PC-9 (cell line): ENCODE data around the gene KPNA4. TPM values are rescaled to one million over a fixed set of nuclear protein-coding genes. Genes with fewer than 3 reads are reported as not detected.

ENCODE experiments used
- BruUV-seq: library from RNA; stranded (reverse); fragments of 400-500 nt; replicated peaks from 2 replicates; lab custom pipeline; 2021; lab: Mats Ljungman, UMichigan
- CTCF ChIA-PET: fragments of 300-600 bp; sonication (Branson Sonifier 250); formaldehyde crosslinking; loops from one replicate; lab custom pipeline; 2022; ENCODE audit warnings: antibody characterized with exemption; lab: Charles Lee
- POLR2A ChIA-PET: fragments of 300-600 bp; sonication (Branson Sonifier 250); formaldehyde crosslinking; loops from one replicate; lab custom pipeline; 2022; ENCODE audit warnings: antibody characterized with exemption; ENCODE audit not compliant: unreplicated experiment; lab: Charles Lee
- DNase-seq, 2 experiments: peaks; one replicate each; pipeline versions ENCODE4 v3.0.0 to v3.0.0-alpha.2; 2015 to 2022; ENCODE audit warnings: mixed read lengths in 1 of 2
- H2AFZ ChIP-seq: fragments of 200-600 bp; sonication (generic); 2 replicates; pipeline ENCODE4 v1.8.1; 2017; ENCODE audit warnings: antibody characterized with exemption
- H3F3A ChIP-seq: fragments of 200-600 bp; sonication (generic); 2 replicates; pipeline ENCODE4 v1.8.1; 2017; ENCODE audit warnings: antibody characterized with exemption, mild to moderate bottlenecking, low read depth; ENCODE audit not compliant: insufficient read depth
- H3K27ac ChIP-seq: fragments of 200-600 bp; sonication (generic); 2 replicates; pipeline ENCODE4 v1.6.1; 2016; ENCODE audit warnings: mixed run types
- H3K27me3 ChIP-seq: fragments of 200-600 bp; sonication (generic); 2 replicates; pipeline ENCODE4 v1.6.1; 2016; ENCODE audit warnings: low read depth, mixed run types; ENCODE audit not compliant: insufficient read depth
- H3K36me3 ChIP-seq: fragments of 200-600 bp; sonication (generic); 2 replicates; pipeline ENCODE4 v1.6.1; 2016; ENCODE audit warnings: low read depth, mixed run types
- H3K4me1 ChIP-seq: fragments of 200-600 bp; sonication (generic); replicated peaks from 2 replicates; pipeline ENCODE4 v1.6.1; 2016; ENCODE audit warnings: mixed run types; ENCODE audit not compliant: insufficient read depth
- H3K4me2 ChIP-seq: fragments of 200-600 bp; sonication (generic); 2 replicates; pipeline ENCODE4 v1.6.1; 2017; ENCODE audit warnings: mixed run types
- H3K4me3 ChIP-seq: fragments of 200-600 bp; sonication (generic); 2 replicates; pipeline ENCODE4 v1.6.1; 2016; ENCODE audit warnings: mixed run types
- H3K79me2 ChIP-seq: fragments of 200-600 bp; sonication (generic); 2 replicates; pipeline ENCODE4 v1.6.1; 2017; ENCODE audit warnings: low read depth, mixed run types
- H3K9me2 ChIP-seq: fragments of 200-600 bp; sonication (generic); 2 replicates; pipeline ENCODE4 v1.8.1; 2017; ENCODE audit warnings: mild to moderate bottlenecking; ENCODE audit not compliant: insufficient read depth
- H3K9me3 ChIP-seq: fragments of 200-600 bp; sonication (generic); 2 replicates; pipeline ENCODE4 v1.8.1; 2016; ENCODE audit warnings: low read depth; ENCODE audit not compliant: insufficient read depth
- H4K20me1 ChIP-seq: fragments of 200-600 bp; sonication (generic); 2 replicates; pipeline ENCODE4 v1.8.1; 2017; ENCODE audit not compliant: insufficient read depth
- CTCF ChIP-seq: fragments of 200-600 bp; sonication (generic); conservative IDR thresholded peaks from 2 replicates; pipeline ENCODE4 v1.6.1; 2017; ENCODE audit warnings: mixed run types, antibody characterized with exemption, mild to moderate bottlenecking, moderate library complexity
- EZH2 ChIP-seq: fragments of 200-600 bp; sonication (generic); IDR thresholded peaks from 2 replicates; pipeline ENCODE4 v1.8.0; 2017; ENCODE audit warnings: antibody characterized with exemption, low read depth
- intact Hi-C: fragments of 100-400 bp; cut with micrococcal nuclease; formaldehyde crosslinking; loops from one replicate; pipeline ENCODE4 v1.10.0; 2022; ENCODE audit not compliant: unreplicated experiment
- total RNA-seq: library from RNA; stranded (reverse); gene quantifications from 2 replicates; pipeline ENCODE4 v1.2.3, GENCODE V29; 2021

The KPNA4 gene
- total RNA-seq, 1 experiment from 2014 or later, result 61.0 TPM

GRCh38 chr3:160587105-160587504, 21.7 kb upstream of the KPNA4 start:
- Histone ChIP-seq H4K20me1 (no peaks in the 10 kb centered on the region), H3K27ac (no peak overlapping the region), H3K9me2 (no peaks in the 10 kb centered on the region), H3K4me1 (no peaks in the 10 kb centered on the region), H3K79me2 (no peaks in the 10 kb centered on the region), H3K4me2 (no peak overlapping the region), H3K4me3 (no peak overlapping the region), H3K36me3 (no peaks in the 10 kb centered on the region), H2AFZ (no peak overlapping the region), H3K9me3 (no peaks in the 10 kb centered on the region), H3K27me3 (no peaks in the 10 kb centered on the region), H3F3A (0 out of 2 replicates have a peak, but pooled peaks cover 5% of the 10 kb centered on the region)
- ChIA-PET CTCF (no interaction called here), POLR2A (no interaction called here)
- BruUV-seq, result no TSS peak
- no peak for DNase-seq
- intact Hi-C loops, result no loop called here
- TF ChIP-seq EZH2 (no peak), CTCF (no peak)

GRCh38 chr3:160586679-160587078, 21.3 kb upstream of the KPNA4 start:
- TF ChIP-seq CTCF, result no peak
- no peak for TF ChIP-seq EZH2
- DNase-seq, result no peak
- CTCF ChIA-PET, result no interaction called here
- H3K4me3 ChIP-seq, result no peak overlapping the region
- 0 out of 2 replicates have a peak, but pooled peaks cover 5% of the 10 kb centered on the region for H3F3A ChIP-seq
- POLR2A ChIA-PET, result no interaction called here
- H3K36me3 ChIP-seq, result no peaks in the 10 kb centered on the region
- intact Hi-C loops, result no loop called here
- no peak overlapping the region for H3K27ac ChIP-seq
- H3K79me2 ChIP-seq, result no peaks in the 10 kb centered on the region
- no peaks in the 10 kb centered on the region for H4K20me1 ChIP-seq
- H3K4me1 ChIP-seq, result no peaks in the 10 kb centered on the region
- H3K27me3 ChIP-seq, result no peaks in the 10 kb centered on the region
- H3K9me2 ChIP-seq, result no peaks in the 10 kb centered on the region
- no peak overlapping the region for H2AFZ ChIP-seq
- no TSS peak for BruUV-seq
- no peak overlapping the region for H3K4me2 ChIP-seq
- H3K9me3 ChIP-seq, result no peaks in the 10 kb centered on the region

- no TSS peak for BruUV-seq
- Histone ChIP-seq H3K9me3 (no peaks in the 10 kb centered on the region), H3F3A (0 out of 2 replicates have a peak, but pooled peaks cover 5% of the 10 kb centered on the region), H3K36me3 (no peaks in the 10 kb centered on the region), H3K79me2 (no peaks in the 10 kb centered on the region), H3K4me2 (no peak overlapping the region), H3K9me2 (no peaks in the 10 kb centered on the region), H2AFZ (no peak overlapping the region), H4K20me1 (no peaks in the 10 kb centered on the region), H3K27me3 (no peaks in the 10 kb centered on the region), H3K4me1 (no peaks in the 10 kb centered on the region), H3K27ac (no peak overlapping the region), H3K4me3 (no peak overlapping the region)
- ChIA-PET POLR2A (no interaction called here), CTCF (no interaction called here)
- DNase-seq, result no peak
- TF ChIP-seq CTCF, result no peak
- no peak for TF ChIP-seq EZH2
- intact Hi-C loops, result no loop called here
Observed at GRCh38 chr3:160583451-160583850, 18.1 kb upstream of the KPNA4 start.
